Mucosa of stomach (tissue), 1 donor: ENCODE results near the gene BRD7.

Experiments
- H3K27me3 ChIP-seq: one replicate; pipeline ENCODE4 v1.7.0; 2013; ENCODE audit warnings: mild to moderate bottlenecking, low read length; ENCODE audit not compliant: control insufficient read depth, insufficient read depth
- H3K36me3 ChIP-seq: one replicate; pipeline ENCODE4 v1.7.0; 2013; ENCODE audit warnings: low read length; ENCODE audit not compliant: control insufficient read depth, insufficient read depth
- H3K4me1 ChIP-seq: one replicate; pipeline ENCODE4 v1.7.0; 2013; ENCODE audit warnings: mild to moderate bottlenecking, low read length; ENCODE audit not compliant: control insufficient read depth, insufficient read depth
- H3K4me3 ChIP-seq: one replicate; pipeline ENCODE4 v1.7.0; 2013; ENCODE audit warnings: low read length
- H3K9ac ChIP-seq: one replicate; pipeline ENCODE4 v1.7.0; 2013; ENCODE audit warnings: mild to moderate bottlenecking, low read length, moderate library complexity
- H3K9me3 ChIP-seq: one replicate; pipeline ENCODE4 v1.7.0; 2013; ENCODE audit warnings: mild to moderate bottlenecking, low read length, moderate library complexity; ENCODE audit not compliant: control insufficient read depth
- donor health status: Pancreatic carcinoma.

BRD7 gene

DNA sequence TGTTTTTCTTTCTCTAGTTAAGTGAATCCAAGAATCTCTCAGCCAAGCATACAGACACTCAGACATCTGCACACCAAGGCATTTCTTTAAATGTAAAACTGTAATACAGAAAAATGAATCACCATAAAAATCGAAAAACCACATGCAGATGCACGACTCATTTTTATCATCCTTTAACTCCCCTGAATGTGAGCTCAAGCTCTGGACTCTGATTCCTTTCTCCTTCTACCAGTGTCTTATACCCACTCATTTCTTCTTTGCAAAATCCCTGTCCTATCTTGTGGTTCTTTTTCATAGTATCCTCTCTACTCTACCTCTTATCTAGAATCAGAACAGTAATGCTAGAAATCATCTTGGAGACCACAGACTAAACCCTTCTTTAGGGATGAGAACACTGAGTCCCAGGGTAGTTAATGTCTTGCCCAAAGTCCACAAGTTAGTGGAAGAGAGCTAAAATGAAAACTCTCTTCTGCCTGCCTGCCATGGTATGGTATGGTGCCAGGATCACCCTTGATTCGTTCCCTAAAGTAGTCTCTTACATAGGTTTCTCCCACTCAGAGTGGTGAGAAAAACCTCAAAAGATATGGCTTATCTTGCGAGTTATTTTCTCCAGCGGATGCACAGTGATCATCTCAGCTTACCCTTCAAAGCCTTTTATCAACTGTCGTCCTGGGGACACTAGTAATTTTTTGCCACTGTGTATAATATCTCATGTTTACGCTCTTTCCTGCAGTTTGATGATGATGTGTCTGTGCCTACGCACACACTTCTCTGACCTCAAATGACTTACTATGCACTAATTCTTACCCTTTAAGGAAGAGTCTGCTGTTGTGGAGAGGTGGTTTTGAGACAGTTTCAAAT is 30.2 kb downstream of the BRD7 start:
- Histone ChIP-seq H3K27me3 (no peaks in the 10 kb centered on the region), H3K9me3 (no peaks in the 10 kb centered on the region), H3K4me1 (peaks cover 6% of the 10 kb centered on the region), H3K4me3 (no peak overlapping the region), H3K36me3 (no peaks in the 10 kb centered on the region), H3K9ac (no peak overlapping the region)

DNA sequence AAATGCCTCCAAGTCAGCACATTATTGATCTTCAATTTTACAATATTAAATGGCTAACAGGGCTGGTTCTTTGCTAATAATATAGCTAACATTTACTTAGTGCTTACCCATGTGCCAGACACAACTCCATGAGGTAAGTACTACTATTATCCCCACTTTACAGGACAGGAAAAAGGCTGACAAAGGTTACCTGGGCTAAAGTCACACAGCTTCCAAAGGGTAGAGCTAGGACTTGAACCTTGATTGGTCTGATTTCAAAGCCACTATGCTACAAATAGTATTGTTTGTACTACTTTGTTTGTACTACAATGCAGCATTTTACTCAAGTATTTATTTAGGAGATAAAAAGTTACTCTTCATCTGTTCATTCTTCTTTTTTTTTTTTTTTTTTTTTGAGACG is 31.9 kb downstream of the BRD7 start:
- Histone ChIP-seq H3K9me3 (no peaks in the 10 kb centered on the region), H3K4me1 (peaks cover 6% of the 10 kb centered on the region), H3K27me3 (no peaks in the 10 kb centered on the region), H3K4me3 (no peak overlapping the region), H3K36me3 (no peaks in the 10 kb centered on the region), H3K9ac (no peak overlapping the region)

DNA sequence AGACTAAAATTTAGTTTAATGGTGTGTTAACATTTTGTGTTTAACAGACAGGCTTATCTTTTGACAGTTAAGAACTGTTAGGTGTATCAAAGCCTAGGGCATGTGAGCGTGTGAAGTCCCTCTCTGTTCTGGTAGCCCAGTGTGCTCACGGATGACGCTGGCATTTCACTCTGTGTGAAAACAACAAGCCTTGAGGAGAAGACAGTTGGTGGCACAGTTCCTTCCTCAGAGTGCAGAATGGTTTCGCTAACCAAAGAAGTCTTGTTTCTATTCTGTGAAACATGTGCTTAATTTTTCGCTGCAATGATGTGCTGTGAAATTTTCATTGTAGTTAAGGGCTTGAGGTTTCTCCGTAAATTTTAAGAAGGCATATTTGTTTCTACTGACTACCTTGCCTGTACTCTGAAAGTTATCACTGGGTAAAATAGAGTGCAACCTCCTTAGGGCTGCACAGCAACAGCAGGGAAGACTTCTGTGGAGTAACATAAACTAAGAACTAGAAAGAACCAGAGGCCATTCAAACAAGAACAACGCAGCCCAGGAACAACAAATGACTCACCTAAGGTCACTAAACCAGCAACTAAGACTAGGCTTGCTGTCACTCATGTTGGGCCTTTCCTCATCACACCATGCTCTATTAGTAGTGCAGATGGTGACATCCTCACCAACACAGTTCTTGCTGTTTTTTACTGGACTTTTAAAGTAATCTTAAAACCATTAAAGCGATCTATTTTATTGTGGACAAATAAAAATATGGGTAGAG is 33.4 kb downstream of the BRD7 start:
- peaks cover 6% of the 10 kb centered on the region for H3K4me1 ChIP-seq
- no peak overlapping the region for H3K4me3 ChIP-seq
- H3K27me3 ChIP-seq: no peaks in the 10 kb centered on the region
- no peaks in the 10 kb centered on the region for H3K9me3 ChIP-seq
- H3K9ac ChIP-seq: no peak overlapping the region
- H3K36me3 ChIP-seq: no peaks in the 10 kb centered on the region

DNA sequence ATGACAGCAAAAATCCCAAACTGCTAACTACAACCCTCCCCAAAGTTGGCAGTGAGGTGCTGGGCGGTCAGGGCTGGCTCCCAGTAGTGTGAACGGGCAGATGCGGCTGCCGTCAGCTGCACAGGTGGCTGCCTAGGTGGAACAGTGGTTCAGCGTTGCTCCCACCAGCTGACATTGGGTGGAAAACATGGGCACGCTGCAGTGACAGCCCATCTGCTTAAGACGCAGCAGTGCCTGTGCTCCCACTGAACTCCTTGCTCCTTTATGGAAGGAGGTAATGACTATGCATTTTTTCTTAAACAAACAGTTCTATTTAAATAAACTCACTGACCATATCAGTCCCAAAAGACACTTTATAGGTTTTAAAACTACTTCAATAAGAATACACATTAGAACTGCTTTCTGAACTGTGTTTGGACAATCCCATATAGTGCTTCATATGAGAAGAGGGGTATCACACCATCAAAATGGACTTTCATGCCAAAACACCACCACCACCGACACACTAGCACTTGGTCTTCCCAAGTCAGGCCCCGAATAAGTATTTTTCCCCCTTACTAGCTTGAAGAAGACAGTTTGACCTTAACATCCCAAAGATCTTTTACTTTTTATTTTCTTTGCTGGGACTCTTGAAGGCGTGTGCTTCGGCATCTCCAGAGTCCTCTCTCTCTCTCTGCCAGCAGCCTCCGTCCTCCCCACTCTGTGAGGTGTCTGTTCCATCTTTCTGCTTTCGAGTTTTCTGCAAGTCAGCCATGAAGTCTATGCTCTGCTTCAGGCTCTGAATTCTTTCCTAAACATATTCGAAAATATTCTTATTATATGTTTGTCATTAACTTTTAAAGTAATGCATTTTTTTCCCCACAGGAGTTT is 34.4 kb downstream of the BRD7 start:
- Histone ChIP-seq H3K27me3 (no peaks in the 10 kb centered on the region), H3K9me3 (no peaks in the 10 kb centered on the region), H3K36me3 (no peaks in the 10 kb centered on the region), H3K9ac (no peak overlapping the region), H3K4me1 (peaks cover 6% of the 10 kb centered on the region), H3K4me3 (no peak overlapping the region)

DNA sequence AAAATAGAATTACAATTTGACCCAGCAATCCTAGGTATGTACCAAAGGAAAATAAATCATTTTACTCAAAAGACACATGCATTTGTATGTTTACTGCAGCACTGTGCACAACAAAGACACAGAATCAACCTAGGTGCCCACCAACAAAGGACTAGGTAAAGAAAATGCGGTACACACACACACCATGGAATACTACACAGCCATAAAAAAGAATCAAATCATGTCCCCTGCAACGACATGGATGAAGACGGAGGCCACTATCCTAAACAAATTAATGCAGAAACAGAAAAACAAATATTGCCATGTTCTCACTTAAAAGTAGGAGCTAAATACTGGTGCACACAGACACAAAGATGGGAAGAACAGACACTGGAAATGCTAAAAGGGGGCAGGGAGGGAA is 36.2 kb downstream of the BRD7 start:
- Histone ChIP-seq H3K4me3 (no peak overlapping the region), H3K4me1 (peaks cover 6% of the 10 kb centered on the region), H3K9ac (no peak overlapping the region), H3K36me3 (no peaks in the 10 kb centered on the region), H3K9me3 (no peaks in the 10 kb centered on the region), H3K27me3 (no peaks in the 10 kb centered on the region)

DNA sequence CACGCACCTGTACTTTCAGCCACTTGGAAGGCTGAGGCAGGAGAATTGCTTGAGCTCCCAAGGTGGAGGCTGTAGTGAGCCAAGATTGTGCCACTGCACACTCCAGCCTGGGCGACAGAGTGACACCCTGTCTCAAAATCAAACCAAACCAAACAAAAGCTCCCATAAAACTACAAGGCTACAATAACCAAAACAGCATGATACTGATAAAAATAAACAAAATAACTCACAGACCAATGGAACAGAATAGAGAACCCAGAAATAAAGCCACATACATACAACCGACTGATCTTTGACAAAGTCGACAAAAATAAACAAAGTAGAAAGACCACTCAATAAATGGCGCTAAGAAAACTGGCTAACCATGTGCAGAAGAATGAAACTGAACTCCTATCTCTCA is 37.2 kb downstream of the BRD7 start:
- no peaks in the 10 kb centered on the region for H3K27me3 ChIP-seq
- H3K9ac ChIP-seq: no peak overlapping the region
- H3K9me3 ChIP-seq: no peaks in the 10 kb centered on the region
- H3K4me1 ChIP-seq: peaks cover 6% of the 10 kb centered on the region
- no peaks in the 10 kb centered on the region for H3K36me3 ChIP-seq
- H3K4me3 ChIP-seq: no peak overlapping the region

DNA sequence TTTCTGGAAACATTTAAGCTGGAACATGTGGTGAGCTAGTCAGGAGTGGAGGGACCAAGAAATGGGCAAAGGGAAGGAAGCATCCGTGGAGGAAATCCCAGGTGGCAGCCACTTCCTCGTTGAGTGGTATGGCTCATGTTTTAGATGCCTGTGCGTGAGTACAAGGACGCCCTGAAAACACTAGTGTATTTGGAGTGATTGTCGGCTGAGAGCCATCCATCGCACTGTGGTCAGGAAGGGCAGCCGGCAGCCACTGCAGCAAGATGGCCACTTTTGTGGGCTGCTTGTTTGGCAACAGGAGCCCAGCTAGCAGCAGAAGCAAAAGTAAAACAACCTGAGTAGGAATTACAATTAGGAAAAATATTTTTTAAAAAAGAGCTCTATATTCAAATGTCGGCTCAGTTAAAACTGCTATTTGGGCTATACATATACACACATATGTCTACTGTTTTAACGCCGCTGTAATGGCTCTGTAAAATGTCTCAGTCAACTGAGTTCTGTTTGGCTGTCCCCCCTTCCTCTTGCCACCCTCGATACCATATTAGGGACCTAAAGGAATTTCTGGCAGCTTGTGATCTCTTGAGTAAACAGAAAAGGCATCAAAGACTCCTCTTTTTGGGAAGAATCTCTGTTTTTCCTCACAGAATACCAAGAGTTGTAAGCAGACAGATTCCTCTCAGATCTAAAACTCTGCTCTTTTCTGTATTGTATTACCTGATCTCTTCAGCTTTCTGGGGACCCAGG is 39.2 kb downstream of the BRD7 start:
- Histone ChIP-seq H3K4me1 (peaks cover 6% of the 10 kb centered on the region), H3K36me3 (no peaks in the 10 kb centered on the region), H3K9ac (no peak overlapping the region), H3K27me3 (no peaks in the 10 kb centered on the region), H3K4me3 (no peak overlapping the region), H3K9me3 (no peaks in the 10 kb centered on the region)

DNA sequence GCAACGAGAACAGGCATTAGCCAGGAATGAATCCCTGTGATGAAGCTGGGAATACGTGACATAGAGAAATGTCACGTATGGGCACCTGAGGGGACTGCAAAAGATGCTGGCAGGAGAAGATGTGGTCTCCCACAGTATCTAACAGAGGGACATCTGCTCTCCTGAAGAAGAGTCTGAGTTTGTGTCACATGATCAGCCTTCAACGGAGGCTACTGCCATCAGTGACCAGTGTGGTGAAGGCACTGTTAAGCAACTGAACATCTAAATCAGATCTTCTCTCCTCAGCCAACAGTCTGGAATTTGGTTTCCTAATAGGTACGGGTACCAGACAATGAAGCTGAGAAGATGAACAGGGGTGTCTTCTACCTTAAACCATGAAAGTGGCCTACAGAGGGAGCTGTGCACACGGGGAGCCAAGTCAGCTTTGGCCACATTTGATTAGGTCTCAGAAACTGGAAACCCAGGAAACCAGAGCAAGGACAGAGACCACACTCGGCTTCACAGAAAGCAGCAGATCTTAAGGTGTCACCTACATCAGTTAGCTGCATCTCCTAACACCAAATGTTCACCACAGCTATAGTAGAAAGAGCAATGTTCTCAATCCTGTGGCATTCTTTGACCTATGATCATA is 41.8 kb downstream of the BRD7 start:
- Histone ChIP-seq H3K27me3 (no peaks in the 10 kb centered on the region), H3K9me3 (no peaks in the 10 kb centered on the region), H3K9ac (no peak overlapping the region), H3K36me3 (no peaks in the 10 kb centered on the region), H3K4me1 (no peaks in the 10 kb centered on the region), H3K4me3 (no peak overlapping the region)

DNA sequence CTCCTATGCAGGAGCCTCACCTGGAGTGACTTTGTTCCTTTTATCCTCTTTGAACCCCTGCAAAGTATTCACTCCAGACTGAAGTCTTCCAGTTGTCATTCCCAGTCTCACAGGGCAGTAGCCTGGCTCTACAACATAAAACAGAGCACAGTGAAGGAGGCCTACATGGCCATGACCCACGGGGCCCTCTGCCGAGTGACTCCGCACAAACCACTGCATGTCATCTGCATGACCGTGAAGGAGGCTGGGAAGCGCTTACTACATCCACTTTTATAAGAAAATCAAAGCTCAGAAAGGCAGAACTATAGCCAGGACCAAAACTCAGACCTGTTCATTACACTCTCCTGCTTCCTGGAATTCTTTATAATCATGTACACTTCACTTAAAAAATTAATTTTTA is 42.5 kb downstream of the BRD7 start:
- Histone ChIP-seq H3K9me3 (no peaks in the 10 kb centered on the region), H3K9ac (no peak overlapping the region), H3K36me3 (no peaks in the 10 kb centered on the region), H3K27me3 (no peaks in the 10 kb centered on the region), H3K4me3 (no peak overlapping the region), H3K4me1 (no peaks in the 10 kb centered on the region)

DNA sequence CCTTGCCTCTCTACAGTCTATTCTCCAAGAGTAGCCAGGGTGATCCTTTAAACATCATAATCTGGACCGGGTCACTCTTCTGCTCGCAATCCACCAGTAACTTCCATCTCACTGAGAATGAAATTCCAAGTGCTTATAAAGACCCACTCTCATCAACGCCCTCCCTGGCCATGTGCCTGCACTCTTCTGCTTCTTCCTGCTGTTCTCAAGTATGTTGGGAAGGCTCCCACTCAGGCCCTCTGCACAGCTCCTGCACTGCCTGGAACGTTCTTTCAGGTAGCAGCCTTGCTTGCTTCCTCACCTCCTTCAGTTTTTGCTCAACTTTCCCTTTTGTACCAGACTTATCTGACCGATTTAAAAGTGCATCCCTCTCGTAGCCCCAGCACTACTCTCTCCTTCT is 44.4 kb downstream of the BRD7 start:
- no peaks in the 10 kb centered on the region for H3K4me1 ChIP-seq
- peaks cover 7% of the 10 kb centered on the region for H3K36me3 ChIP-seq
- no peaks in the 10 kb centered on the region for H3K27me3 ChIP-seq
- no peaks in the 10 kb centered on the region for H3K9me3 ChIP-seq
- no peak overlapping the region for H3K4me3 ChIP-seq
- H3K9ac ChIP-seq: no peak overlapping the region

DNA sequence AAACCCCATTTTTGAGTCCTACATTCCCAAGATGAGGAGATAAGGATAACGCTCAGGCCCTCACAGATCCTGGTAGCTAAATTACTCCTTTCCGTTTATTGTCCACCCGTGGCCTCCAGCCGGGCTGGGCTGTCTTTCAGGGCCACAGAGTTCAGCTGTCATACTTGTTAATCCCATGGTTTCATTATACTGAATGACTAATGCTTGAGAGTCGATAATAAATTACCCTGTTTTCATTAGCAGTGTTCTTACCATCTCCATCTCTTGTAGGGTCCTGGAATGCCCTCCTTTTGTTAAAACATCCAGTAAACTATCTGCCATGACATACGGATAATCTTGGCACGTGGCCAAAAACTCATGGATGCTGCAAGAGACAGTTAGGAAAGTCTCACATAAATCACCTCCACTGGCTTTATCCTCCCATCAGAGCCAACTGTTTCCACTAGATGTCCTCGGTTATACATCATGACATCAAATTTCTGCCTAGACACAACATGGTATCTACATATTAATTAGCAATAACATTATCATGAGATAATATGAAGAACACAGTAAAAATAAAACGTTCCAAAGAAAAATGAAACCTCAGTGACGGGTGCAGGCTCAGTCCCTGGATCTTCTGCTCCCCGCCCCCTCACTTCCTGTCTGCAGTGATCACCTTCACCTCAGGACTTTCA is 45.3 kb downstream of the BRD7 start:
- no peaks in the 10 kb centered on the region for H3K27me3 ChIP-seq
- H3K9me3 ChIP-seq: no peaks in the 10 kb centered on the region
- H3K4me3 ChIP-seq: no peak overlapping the region
- no peak overlapping the region for H3K9ac ChIP-seq
- H3K36me3 ChIP-seq: peaks cover 7% of the 10 kb centered on the region
- H3K4me1 ChIP-seq: no peaks in the 10 kb centered on the region
